Stromal cell of bone marrow (primary cell): ENCODE data around the gene GAB2.

ENCODE experiments used
- DNase-seq: peaks from one replicate; pipeline ENCODE4 v3.0.0-alpha.2; 2012; ENCODE audit warnings: low read depth

GAB2 gene

DNA sequence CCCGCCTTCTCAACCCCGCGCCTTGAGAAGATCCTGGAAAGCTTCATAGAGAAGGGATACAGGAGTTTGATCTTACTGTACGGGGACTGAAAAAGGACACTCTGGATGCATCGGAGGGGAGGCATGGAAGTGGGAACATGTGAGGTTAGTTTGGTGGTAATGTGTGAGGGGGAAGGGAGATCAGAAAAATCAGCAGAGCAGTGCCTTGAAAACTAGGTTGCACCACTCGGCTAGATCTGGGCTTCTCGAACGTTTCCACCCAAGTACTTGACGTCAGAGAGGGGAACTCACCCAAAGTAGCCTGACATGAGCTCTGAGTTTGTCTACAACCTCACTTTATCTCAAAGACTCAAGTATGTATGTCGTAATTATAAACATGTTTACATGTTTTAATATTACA lies 214.4 kb downstream of the GAB2 start:
- no peak for DNase-seq

DNA sequence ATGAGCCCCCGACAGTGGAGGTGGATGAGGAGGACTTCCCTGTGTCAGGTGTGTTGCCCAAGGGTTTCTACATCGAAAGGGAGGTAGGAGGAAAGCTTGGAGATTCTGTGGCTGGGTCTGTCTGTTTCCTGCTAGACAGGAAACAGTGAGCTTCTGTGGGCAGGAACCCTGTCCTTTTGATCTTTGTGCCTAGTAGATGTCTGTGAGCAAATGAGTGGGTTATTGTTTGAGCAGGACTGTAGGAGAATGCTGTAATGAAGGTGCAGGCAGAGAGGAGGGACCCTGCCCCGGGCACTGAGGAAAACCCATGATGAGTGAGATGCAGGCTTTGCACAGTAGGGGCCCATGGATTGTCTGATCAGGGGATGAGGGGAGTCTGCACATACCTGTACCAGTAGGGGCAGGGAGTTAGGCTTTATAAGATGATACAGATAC lies 214.9 kb downstream of the GAB2 start:
- DNase-seq, result no peak

- no peak for DNase-seq
Measured at GRCh38 chr11:78201096-78201818, 216.4 kb downstream of the GAB2 start.

DNA sequence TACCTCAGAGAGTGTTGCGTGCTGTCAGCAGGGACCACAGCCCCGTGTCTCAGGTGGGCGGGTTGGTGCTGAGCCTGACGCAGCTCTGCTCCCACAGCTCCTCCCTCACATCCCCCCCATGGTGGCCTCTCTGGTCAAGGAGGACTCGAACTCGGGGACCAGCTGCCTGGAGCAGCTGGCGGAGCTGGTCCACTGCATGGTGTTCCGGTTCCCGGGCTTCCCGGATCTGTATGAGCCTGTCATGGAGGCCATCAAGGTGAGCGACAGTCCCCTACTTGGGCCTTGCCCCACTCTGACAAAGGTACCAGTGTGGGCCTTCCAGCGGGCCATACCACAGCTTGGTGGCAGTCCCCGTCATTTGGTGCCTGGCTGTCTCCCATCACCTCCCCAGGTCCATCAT lies 217.1 kb downstream of the GAB2 start:
- no peak for DNase-seq

GRCh38 chr11:78200061-78200460 lies 217.6 kb downstream of the GAB2 start:
- no peak for DNase-seq

GRCh38 chr11:78199653-78200015 lies 218.0 kb downstream of the GAB2 start:
- DNase-seq, result no peak

DNA sequence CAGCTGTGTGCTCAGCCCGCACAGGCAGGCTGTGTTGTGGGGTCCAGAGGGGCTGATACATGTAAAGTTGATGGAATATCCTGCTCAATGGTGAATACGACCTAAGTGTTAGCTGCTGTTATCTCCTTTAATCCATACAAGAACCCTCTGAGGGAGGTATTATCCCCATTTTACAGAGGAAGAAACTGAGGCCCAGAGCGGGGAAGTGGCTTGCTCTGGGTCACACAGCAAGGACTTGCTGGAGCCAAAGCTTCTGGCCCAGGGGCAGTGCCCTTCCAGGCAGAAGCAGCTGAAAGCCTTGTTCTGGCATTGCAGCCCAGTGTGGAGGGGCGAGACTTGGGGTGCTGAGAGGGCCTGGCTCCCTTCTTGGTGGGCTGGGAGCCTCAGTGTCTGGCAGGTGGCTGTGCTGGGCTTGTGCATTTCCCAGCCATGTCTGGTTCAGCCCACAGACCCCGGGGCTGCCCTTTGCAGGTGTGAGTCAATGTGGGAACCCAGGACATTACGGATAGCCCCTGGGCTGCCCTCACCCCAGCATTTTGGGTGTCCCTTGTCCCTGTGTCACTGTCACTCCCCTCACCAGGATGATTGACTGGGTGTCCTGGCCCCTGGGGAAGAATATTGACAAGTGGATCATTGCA lies 218.5 kb downstream of the GAB2 start:
- no peak for DNase-seq

DNA sequence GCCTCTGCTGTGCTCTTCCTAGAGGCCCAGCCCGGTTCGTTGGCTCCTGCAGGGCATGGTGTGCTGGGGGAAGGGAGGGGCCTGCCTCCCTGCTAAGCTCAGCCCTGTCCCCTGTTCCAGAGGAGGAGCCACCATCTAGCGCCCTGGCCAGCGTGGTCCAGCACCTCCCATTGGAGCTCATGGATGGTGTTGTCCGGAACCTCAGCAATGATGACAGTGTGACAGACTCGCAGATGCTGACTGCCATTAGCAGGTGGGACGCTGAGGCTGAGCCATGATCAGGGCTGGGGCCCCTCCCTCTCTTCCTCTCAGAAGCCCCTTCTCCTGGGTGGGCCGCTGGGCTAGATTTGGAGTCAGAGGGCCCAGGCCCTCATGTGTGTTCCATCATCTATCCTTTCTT lies 219.8 kb downstream of the GAB2 start:
- no peak for DNase-seq

GRCh38 chr11:78196661-78197091 lies 220.9 kb downstream of the GAB2 start:
- DNase-seq, result no peak

DNA sequence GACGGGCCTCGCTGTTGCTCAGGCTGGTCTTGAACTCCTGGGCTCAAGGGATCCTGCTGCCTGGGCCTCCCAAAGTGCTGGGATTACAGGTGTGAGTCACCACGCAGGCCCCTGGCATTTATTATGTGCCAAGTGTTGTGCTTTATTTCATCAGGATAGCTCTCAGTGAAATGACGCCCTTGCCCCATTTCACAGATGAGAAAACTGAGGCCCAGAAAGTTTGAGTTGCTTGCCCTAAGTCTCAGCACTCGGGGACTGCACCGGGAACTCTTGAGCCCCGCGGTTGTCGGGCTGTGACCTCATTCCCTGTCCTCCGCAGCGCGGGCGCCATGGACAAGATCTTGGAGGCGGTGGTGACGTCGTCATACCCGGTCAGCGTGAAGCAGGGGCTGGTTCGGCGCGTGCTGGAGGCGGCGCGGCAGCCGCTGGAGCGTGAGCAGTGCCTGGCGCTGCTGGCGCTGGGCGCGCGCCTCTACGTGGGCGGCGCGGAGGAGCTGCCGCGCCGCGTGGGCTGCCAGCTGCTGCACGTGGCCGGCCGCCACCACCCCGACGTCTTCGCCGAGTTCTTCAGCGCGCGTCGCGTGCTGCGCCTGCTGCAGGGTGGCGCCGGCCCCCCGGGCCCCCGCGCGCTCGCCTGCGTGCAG lies 221.6 kb downstream of the GAB2 start:
- no peak for DNase-seq

DNA sequence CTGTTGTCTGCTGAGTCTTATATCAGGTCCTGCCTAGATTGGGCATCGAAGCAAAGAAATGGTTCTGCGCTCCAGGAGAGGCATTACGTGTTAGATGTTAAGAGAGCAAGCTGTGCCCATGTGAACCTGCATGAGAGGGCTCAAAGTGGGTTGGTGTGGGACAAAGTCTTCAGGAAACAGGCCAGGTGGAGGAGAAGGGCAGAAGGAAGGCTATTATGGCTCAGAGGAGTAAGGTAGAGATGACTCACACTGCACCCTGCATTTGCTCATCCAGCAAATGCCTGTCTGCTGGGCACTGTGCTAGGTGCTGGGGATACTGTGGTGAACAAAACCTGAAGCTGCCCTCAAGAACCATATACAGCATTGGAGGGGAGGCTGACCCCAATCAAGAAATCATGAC lies 223.1 kb downstream of the GAB2 start:
- DNase-seq, result no peak

DNA sequence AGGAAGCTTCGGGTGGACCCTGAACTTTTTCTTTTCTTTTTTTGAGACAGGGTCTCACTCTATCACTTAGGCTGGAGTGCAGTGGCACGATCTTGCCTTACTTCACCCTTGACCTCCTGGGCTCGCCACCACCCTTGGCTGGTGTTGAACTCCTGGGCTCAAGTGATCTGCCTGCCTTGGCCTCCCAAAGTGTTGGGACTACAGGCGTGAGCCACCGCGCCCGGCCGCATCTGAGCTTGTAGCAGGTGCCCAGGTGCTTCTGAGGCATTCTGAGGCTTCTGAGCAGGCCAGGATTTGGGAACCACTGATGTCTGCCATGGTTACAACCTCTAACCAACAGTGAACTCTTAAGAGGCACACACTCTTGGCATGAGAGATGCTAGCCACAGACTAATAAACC lies 223.8 kb downstream of the GAB2 start:
- no peak for DNase-seq

- DNase-seq, result peak; percentile 49
Measured at GRCh38 chr11:78192911-78193351, 224.7 kb downstream of the GAB2 start.

DNA sequence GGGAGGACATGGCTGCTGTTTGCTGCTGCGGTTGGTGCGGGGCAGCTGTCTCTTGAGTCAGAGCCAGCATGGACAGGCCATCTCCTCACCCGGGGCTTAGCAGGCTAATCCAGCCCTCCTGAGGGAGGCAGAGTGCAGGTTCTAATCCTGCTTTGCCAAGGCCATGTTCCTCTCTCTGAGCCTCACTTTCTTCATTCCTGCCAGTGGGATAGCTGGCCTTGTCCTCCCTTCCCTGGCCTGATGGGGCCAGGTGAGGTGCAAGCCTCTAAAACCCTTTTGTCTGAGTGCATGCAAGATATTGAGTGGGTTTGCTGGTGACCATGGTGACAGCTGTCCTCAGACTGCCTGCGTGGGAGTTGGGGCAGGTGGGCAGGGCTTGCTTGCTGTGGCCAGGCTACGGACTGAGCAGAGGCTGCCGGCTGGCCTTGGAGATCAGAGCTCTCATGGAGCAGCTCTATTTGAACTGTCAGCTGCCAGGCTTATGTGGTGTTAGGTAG lies 225.3 kb downstream of the GAB2 start:
- DNase-seq, result no peak

DNA sequence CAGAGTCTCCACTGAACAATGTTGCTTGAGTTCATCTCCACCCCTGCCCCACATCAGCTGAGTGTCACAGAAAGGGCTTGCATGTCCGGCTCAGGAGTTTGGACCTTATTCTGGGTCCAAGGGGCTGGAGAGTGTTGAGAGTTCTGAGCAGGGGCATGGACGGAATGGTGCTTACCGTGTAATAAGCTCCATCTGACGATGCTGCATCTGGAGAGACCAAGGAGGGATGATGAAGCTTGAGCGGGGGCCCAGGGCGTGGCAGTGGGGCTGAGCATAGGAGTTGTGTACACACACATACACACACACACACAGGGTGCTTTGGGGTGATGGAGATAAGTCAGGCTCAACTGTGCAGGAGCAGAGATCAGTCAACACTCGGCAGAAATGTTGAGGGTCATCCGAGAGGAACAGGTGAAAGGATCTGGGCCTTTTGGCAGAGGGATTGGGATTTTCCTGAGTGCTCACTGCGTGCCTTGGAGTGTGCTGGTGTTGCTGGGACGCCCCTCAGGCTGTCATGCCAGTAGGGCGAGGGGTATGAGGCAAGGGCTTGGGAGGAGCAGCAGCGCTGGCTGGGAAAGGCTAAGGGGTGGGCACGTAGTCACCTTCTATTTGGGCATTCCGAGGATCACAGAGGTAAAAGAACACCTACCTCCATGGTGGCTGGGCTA lies 226.6 kb downstream of the GAB2 start:
- no peak for DNase-seq

GRCh38 chr11:78190374-78190773 lies 227.2 kb downstream of the GAB2 start:
- DNase-seq, result no peak

GRCh38 chr11:78189851-78190250 lies 227.8 kb downstream of the GAB2 start:
- no peak for DNase-seq

DNA sequence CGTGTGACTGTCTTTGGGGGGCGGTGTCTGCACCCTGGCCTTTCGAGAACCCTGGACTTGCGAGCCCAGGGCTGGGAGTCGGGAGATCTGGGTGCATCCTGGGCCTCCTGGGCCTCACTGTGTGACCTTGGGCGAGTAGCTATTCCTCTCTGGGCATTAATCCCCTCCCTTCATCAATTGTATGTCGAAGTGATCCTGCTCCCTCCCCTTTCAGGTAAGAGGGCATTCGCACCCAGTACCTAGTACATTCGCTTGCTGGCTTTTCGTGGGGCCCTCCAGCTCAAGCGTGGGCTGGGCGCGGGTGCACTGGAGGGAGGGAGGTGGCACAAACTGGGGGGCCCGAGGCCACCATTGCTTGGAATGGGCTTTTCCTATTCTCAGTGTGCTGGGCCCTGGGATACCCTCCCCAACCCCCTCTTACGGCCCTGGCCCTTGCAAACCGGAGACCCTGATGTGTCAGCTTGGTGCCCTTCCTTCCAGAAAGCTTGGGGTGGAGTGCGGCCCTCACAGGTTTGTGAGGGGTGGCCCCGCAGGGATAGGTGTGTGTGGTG lies 228.4 kb downstream of the GAB2 start:
- DNase-seq, result no peak

DNA sequence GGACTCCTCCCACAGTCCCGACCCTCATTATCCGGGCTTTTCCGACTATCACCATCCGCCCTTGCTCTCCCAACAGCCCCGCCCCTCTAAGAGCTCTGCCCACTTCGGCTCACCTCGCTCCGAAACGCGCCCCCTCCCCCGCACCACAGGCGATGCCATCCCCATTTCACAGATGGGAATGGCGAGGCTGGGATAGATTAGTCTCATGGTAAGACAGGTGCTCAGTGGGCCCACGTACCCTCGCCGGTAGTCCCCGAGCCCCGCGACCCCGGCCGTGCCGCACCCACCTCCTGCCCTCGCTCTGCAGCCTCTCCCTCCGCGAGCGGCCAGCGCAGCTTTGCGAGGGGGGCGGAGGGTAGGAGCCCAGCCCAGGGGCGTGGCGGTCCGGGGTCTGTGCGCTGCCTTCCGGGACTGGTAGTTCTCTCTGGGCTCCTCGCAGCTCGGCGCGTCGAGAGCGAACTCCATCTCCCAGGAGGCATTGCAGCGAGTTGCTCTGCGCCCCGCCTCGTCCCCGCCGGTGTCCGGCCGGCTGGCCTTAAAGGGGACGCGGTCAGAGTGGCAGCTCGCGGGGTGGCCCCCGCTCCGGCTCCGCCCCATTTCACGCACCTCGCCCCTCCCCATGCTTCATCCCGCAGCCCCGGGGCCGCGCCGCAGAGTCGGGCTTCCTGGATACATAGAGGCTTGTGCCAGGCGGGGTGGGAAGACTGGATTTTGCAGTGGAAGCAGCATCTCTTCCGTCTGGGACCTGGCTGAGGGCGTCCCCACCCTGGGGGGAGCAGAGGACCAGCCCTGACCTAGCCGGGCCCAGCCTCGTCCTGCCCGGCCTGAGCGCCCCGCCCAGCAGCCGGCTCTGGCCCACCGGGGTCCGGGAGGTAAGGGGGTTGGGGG lies 229.1 kb downstream of the GAB2 start, which contains the start of the genes KCTD21 and USP35:
KCTD21 (minus strand) TSS at position 341 of the 888 bp plus-strand sequence. CDS start 14,072 bp downstream, outside the sequence.
USP35 (plus strand) TSS at position 634 of the 888 bp plus-strand sequence. CDS start 7,327 bp downstream, outside the sequence.
- peak; percentile 96 for DNase-seq

DNA sequence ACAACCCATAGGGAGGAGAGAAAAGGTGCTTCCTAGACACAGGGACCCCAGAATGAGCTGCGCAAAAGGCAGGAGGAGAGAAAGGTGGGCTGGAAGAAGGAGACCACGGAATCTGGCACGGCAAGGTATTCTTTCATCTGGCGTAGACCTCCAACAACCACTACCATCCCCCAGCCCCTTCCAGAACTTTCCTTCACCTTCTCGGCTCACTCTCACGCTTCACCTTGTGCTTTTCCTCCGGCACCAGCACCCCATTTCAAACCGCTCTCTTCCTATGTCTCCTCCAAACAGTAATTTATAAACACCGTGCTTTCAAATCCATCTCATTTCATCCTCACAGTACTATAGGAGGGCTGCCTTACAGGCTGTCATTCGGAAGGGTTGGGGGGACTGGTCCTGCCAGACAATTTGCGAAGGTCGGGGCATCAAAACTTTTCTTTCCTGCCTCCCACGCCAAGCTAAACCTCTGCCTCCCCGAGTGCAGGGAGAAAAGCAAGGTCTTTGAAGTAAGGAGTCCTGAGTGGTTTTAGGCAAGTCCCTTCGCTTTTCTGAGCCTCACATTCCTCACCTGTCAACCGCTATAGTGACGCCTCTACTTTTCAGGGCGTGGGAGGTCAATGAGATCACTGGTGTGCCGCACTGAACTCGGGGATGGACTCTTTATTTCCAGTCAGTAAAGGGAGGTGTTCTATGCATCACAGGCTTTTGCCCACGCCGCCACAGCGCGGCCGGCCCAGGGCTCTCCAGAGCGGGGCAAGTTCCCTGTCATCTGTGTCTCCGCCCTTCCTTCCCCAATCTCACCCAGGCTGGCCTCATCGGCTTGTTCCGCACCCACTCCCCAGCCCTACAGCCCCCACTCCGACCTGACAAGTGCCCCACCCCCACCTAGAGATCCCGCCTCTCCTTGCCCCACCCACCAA lies 230.0 kb downstream of the GAB2 start:
- no peak for DNase-seq
